ENCODE data around the gene MAMDC2.

Gene MAMDC2

GRCh38 chr9:70119786-70120185, 76.1 kb downstream of the MAMDC2 start:
- no peaks in the 10 kb centered on the region for H3K9me3 ChIP-seq (ENCODE audit: low read depth, low read length)
- no peak overlapping the region for H3K4me3 ChIP-seq
- no peaks in the 10 kb centered on the region for H3K36me3 ChIP-seq (ENCODE audit: insufficient read depth, low read length)
- no peak for DNase-seq (ENCODE audit: low read depth, low spot score)
- H3K9ac ChIP-seq (ENCODE audit: insufficient read length), result no peak overlapping the region
- no peak overlapping the region for H3K27ac ChIP-seq
- TF ChIP-seq EZH2 (IDR thresholded peaks at IDR 0.05), result no peak
- TF ChIP-seq FOXP2 (optimal IDR thresholded peaks at IDR 0.05; ENCODE audit: control extremely low read depth, extremely low read length, insufficient read depth), result no peak
- no peak for TF ChIP-seq POLR2AphosphoS5 (IDR thresholded peaks at IDR 0.05; ENCODE audit: borderline replicate concordance, low read depth, low read length)

- no peak overlapping the region for H3K27ac ChIP-seq
- H3K4me3 ChIP-seq, result no peak overlapping the region
- DNase-seq (ENCODE audit: low read depth, low spot score), result no peak
- no peak overlapping the region for H3K9ac ChIP-seq (ENCODE audit: insufficient read length)
- H3K9me3 ChIP-seq (ENCODE audit: low read depth, low read length), result no peaks in the 10 kb centered on the region
- no peaks in the 10 kb centered on the region for H3K36me3 ChIP-seq (ENCODE audit: insufficient read depth, low read length)
- TF ChIP-seq POLR2AphosphoS5 (IDR thresholded peaks at IDR 0.05; ENCODE audit: borderline replicate concordance, low read depth, low read length) (no peak), FOXP2 (optimal IDR thresholded peaks at IDR 0.05; ENCODE audit: control extremely low read depth, extremely low read length, insufficient read depth) (no peak), EZH2 (IDR thresholded peaks at IDR 0.05) (no peak)
These were observed 77.3 kb downstream of the MAMDC2 start for GRCh38 chr9:70120834-70121510.

GRCh38 chr9:70121818-70122436, 78.3 kb downstream of the MAMDC2 start:
- H3K9ac ChIP-seq (ENCODE audit: insufficient read length), result no peak overlapping the region
- TF ChIP-seq POLR2AphosphoS5 (IDR thresholded peaks at IDR 0.05; ENCODE audit: borderline replicate concordance, low read depth, low read length) (no peak), EZH2 (IDR thresholded peaks at IDR 0.05) (no peak), FOXP2 (optimal IDR thresholded peaks at IDR 0.05; ENCODE audit: control extremely low read depth, extremely low read length, insufficient read depth) (no peak)
- H3K27ac ChIP-seq, result no peak overlapping the region
- no peaks in the 10 kb centered on the region for H3K9me3 ChIP-seq (ENCODE audit: low read depth, low read length)
- no peak for DNase-seq (ENCODE audit: low read depth, low spot score)
- H3K4me3 ChIP-seq, result no peak overlapping the region
- no peaks in the 10 kb centered on the region for H3K36me3 ChIP-seq (ENCODE audit: insufficient read depth, low read length)

DNA sequence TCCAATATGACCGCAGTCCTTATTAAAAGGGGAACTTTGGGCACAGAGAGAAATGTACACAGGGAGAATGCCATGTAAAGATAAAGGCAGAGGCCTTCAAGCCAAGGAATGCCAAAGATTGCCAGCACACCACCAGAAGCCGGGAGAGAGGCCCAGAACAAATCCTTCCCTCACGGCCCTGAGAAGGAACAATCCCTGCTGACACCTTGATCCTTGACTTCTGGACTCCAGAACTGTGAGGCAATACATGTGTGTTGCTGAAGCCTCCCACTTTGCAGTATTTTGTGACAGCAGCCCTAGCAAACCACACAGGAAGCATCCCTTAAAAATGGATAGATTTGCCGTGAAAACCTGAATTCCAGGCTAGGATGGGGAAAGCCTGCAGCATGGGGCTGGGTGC, 80.0 kb downstream of the MAMDC2 start:
- no peak overlapping the region for H3K4me3 ChIP-seq
- H3K9ac ChIP-seq (ENCODE audit: insufficient read length), result no peak overlapping the region
- TF ChIP-seq POLR2AphosphoS5 (IDR thresholded peaks at IDR 0.05; ENCODE audit: borderline replicate concordance, low read depth, low read length) (no peak), EZH2 (IDR thresholded peaks at IDR 0.05) (no peak), FOXP2 (optimal IDR thresholded peaks at IDR 0.05; ENCODE audit: control extremely low read depth, extremely low read length, insufficient read depth) (no peak)
- H3K9me3 ChIP-seq (ENCODE audit: low read depth, low read length), result no peaks in the 10 kb centered on the region
- H3K36me3 ChIP-seq (ENCODE audit: insufficient read depth, low read length), result no peaks in the 10 kb centered on the region
- DNase-seq (ENCODE audit: low read depth, low spot score), result no peak
- no peak overlapping the region for H3K27ac ChIP-seq

DNA sequence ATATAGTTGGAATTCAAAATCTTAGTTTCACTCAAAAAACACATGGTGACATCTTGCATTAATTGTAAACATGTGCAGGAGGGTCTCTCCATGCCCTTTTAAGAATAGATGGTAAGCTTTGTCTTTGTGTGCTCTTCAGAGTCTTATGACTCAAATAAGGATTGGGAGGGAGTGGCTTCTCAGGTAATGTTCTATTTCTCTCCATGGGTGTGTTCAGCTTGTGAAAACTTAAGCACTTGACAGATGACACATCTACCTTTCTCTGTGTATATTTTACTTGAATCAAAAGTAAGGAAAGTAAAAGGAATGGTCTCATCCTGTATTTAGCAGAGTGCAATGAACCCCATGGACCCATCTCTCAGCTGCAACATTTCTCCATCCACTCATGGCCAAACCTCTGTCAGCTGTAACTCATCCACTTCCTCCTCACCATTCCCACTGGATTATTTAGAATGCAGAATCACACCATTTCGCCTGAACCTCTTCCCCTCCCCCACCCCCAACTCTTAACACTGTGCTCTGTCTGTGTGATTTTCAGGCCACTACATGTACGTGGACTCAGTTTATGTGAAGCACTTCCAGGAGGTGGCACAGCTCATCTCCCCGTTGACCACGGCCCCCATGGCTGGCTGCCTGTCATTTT, 82.1 kb downstream of the MAMDC2 start:
- Histone ChIP-seq H3K27ac (no peak overlapping the region), H3K9ac (ENCODE audit: insufficient read length) (no peak overlapping the region), H3K4me3 (no peak overlapping the region), H3K36me3 (ENCODE audit: insufficient read depth, low read length) (no peaks in the 10 kb centered on the region), H3K9me3 (ENCODE audit: low read depth, low read length) (no peaks in the 10 kb centered on the region)
- no peak for TF ChIP-seq EZH2 (IDR thresholded peaks at IDR 0.05)
- TF ChIP-seq FOXP2 (optimal IDR thresholded peaks at IDR 0.05; ENCODE audit: control extremely low read depth, extremely low read length, insufficient read depth), result no peak
- TF ChIP-seq POLR2AphosphoS5 (IDR thresholded peaks at IDR 0.05; ENCODE audit: borderline replicate concordance, low read depth, low read length), result no peak
- no peak for DNase-seq (ENCODE audit: low read depth, low spot score)

GRCh38 chr9:70127036-70127435, 83.4 kb downstream of the MAMDC2 start:
- no peak for DNase-seq (ENCODE audit: low read depth, low spot score)
- Histone ChIP-seq H3K27ac (no peak overlapping the region), H3K9ac (ENCODE audit: insufficient read length) (no peak overlapping the region), H3K4me3 (no peak overlapping the region), H3K36me3 (ENCODE audit: insufficient read depth, low read length) (no peaks in the 10 kb centered on the region), H3K9me3 (ENCODE audit: low read depth, low read length) (no peaks in the 10 kb centered on the region)
- no peak for TF ChIP-seq FOXP2 (optimal IDR thresholded peaks at IDR 0.05; ENCODE audit: control extremely low read depth, extremely low read length, insufficient read depth)
- TF ChIP-seq POLR2AphosphoS5 (IDR thresholded peaks at IDR 0.05; ENCODE audit: borderline replicate concordance, low read depth, low read length), result no peak
- no peak for TF ChIP-seq EZH2 (IDR thresholded peaks at IDR 0.05)

DNA sequence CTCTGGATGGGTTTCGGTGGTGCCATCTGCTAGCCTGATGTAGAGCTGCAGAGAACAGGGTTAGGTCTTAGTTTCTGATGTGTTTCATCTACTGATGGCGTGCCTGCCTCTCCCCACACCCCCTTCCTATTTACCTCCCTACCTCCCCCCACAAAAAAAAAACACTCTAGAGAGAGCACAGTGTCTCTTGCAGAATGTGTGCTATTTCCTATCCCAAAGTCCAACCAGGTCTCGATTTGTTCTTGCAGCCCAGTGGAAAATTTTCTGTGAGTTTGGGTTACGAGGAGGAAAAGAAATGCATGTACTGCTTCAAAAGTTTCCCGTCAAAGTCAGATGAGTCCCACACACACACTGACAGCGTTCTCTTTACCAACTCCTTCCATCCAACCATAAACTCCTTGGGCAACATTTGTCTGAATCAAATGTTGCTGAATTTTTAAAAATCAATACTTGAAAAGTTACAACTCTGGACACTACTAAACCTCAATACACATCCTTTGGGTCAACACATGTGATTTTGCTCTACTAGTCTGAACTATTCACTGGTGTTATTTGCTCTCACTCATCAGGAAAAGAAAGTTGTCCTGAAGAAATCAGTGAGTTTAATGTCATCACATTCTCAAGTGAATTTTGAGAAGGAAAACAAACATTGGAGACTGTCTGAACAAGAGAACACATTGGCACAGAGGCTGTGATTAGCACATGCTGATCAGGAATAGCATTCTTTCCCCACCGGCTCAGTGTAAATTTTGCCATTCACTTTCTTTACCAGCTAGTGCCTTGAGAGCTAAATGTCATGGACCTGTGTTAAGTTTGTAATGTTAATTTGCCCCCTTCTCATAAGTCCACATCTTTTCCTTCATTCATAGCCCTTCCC, 84.1 kb downstream of the MAMDC2 start:
- no peak for DNase-seq (ENCODE audit: low read depth, low spot score)
- no peak overlapping the region for H3K4me3 ChIP-seq
- H3K36me3 ChIP-seq (ENCODE audit: insufficient read depth, low read length), result no peaks in the 10 kb centered on the region
- no peak overlapping the region for H3K27ac ChIP-seq
- TF ChIP-seq POLR2AphosphoS5 (IDR thresholded peaks at IDR 0.05; ENCODE audit: borderline replicate concordance, low read depth, low read length) (no peak), EZH2 (IDR thresholded peaks at IDR 0.05) (no peak), FOXP2 (optimal IDR thresholded peaks at IDR 0.05; ENCODE audit: control extremely low read depth, extremely low read length, insufficient read depth) (no peak)
- no peak overlapping the region for H3K9ac ChIP-seq (ENCODE audit: insufficient read length)
- H3K9me3 ChIP-seq (ENCODE audit: low read depth, low read length), result no peaks in the 10 kb centered on the region

- no peak for DNase-seq (ENCODE audit: low read depth, low spot score)
- H3K9ac ChIP-seq (ENCODE audit: insufficient read length), result no peak overlapping the region
- no peaks in the 10 kb centered on the region for H3K36me3 ChIP-seq (ENCODE audit: insufficient read depth, low read length)
- no peak overlapping the region for H3K27ac ChIP-seq
- TF ChIP-seq FOXP2 (optimal IDR thresholded peaks at IDR 0.05; ENCODE audit: control extremely low read depth, extremely low read length, insufficient read depth) (no peak), POLR2AphosphoS5 (IDR thresholded peaks at IDR 0.05; ENCODE audit: borderline replicate concordance, low read depth, low read length) (no peak), EZH2 (IDR thresholded peaks at IDR 0.05) (no peak)
- H3K9me3 ChIP-seq (ENCODE audit: low read depth, low read length), result no peaks in the 10 kb centered on the region
- H3K4me3 ChIP-seq, result no peak overlapping the region
These were observed 86.6 kb downstream of the MAMDC2 start for GRCh38 chr9:70130266-70130665.

Data from SK-N-MC (cell line).